ENCODE data around the gene PSD4.

The PSD4 gene

GRCh38 chr2:113203901-113204519 is 30.2 kb downstream of the PSD4 start:
- H3K4me3 ChIP-seq (ENCODE audit: severe bottlenecking) = no peak overlapping the region
- H3K4me1 ChIP-seq (ENCODE audit: insufficient read depth, poor library complexity, severe bottlenecking) = peaks cover 12% of the 10 kb centered on the region
- DNase-seq (ENCODE audit: low spot score) = no peak
- TF ChIP-seq CTCF (IDR thresholded peaks at IDR 0.05; ENCODE audit: poor library complexity, severe bottlenecking) = peak; percentile 86
- no peaks in the 10 kb centered on the region for H3K9me3 ChIP-seq (ENCODE audit: severe bottlenecking)
- H3K27me3 ChIP-seq (ENCODE audit: insufficient read depth, poor library complexity, severe bottlenecking) = no peaks in the 10 kb centered on the region
- H3K36me3 ChIP-seq (ENCODE audit: low read depth) = no peaks in the 10 kb centered on the region
- no peak overlapping the region for H3K27ac ChIP-seq (ENCODE audit: poor library complexity, severe bottlenecking)
- ATAC-seq (ENCODE audit: low read depth) = peak; percentile 62

DNA sequence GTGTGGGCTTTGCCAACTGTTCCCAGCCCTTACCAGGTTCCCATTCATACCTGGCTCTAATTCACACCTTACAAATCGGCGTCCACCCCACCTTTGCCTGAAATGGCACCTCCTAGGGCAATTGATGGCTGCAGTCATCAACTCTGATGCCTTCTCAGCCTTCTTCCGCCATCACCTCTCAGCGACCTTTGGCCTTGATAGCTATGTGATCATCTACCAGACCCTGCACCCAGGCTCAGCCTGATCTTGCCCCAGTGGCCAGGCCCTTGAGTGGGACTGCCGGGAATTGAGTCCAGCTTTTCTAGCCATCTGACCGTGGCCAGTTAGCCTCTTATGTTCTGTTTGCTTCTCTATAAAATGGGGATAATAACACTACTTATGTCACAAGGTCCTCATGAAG is 32.5 kb downstream of the PSD4 start:
- no peaks in the 10 kb centered on the region for H3K9me3 ChIP-seq (ENCODE audit: severe bottlenecking)
- DNase-seq (ENCODE audit: low spot score) = peak; percentile 18
- peaks cover 7% of the 10 kb centered on the region for H3K4me1 ChIP-seq (ENCODE audit: insufficient read depth, poor library complexity, severe bottlenecking)
- no peak for ATAC-seq (ENCODE audit: low read depth)
- H3K4me3 ChIP-seq (ENCODE audit: severe bottlenecking) = no peak overlapping the region
- H3K27me3 ChIP-seq (ENCODE audit: insufficient read depth, poor library complexity, severe bottlenecking) = no peaks in the 10 kb centered on the region
- no peaks in the 10 kb centered on the region for H3K36me3 ChIP-seq (ENCODE audit: low read depth)
- no peak for TF ChIP-seq CTCF (IDR thresholded peaks at IDR 0.05; ENCODE audit: poor library complexity, severe bottlenecking)
- H3K27ac ChIP-seq (ENCODE audit: poor library complexity, severe bottlenecking) = no peak overlapping the region

DNA sequence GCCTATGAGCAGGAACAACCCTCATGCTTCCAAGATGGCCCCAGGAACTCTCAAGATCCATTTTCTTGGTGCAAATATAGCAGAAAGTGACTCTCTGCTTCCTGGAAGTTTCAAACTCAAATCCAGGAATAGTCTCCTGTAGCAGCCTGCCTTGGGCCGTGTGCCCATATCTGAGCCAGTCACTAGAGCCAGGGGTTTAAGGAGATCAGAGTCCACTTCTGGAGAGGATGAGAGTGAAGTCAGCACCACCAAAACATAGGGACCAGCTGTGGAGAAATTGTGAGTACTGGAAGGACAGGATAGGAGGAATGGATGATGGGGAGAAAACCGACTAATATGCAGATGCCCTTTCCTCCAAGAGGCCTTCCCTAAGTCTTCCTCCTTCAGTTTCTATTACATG is 33.2 kb downstream of the PSD4 start:
- no peaks in the 10 kb centered on the region for H3K27me3 ChIP-seq (ENCODE audit: insufficient read depth, poor library complexity, severe bottlenecking)

DNA sequence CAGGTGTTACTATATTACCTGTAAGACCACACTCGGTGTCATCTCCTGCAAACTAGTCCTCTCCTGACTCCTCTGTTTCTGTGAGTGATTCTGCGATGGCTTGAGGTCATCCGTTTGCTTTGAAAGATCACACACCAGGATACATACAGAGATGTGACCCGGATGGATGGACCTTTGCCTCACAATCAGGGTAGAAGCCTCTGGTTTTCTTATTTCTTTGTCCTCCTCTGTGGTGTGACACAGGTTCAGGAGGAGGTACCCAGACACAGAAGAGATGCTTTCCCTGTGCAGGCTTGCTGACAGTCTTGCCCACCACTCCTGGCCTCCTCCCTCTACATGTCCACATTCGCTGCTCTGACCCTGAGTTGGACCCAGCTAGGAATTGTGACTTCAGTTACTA is 34.6 kb downstream of the PSD4 start:
- Histone ChIP-seq H3K27me3 (ENCODE audit: insufficient read depth, poor library complexity, severe bottlenecking) (no peaks in the 10 kb centered on the region), H3K4me3 (ENCODE audit: severe bottlenecking) (no peak overlapping the region), H3K9me3 (ENCODE audit: severe bottlenecking) (no peaks in the 10 kb centered on the region), H3K36me3 (ENCODE audit: low read depth) (no peaks in the 10 kb centered on the region), H3K4me1 (ENCODE audit: insufficient read depth, poor library complexity, severe bottlenecking) (peaks cover 14% of the 10 kb centered on the region), H3K27ac (ENCODE audit: poor library complexity, severe bottlenecking) (no peak overlapping the region)
- DNase-seq (ENCODE audit: low spot score) = no peak
- no peak for ATAC-seq (ENCODE audit: low read depth)
- TF ChIP-seq CTCF (IDR thresholded peaks at IDR 0.05; ENCODE audit: poor library complexity, severe bottlenecking) = no peak

More for the DNA sequence above, 33.2 kb downstream of the PSD4 start:
- H3K36me3 ChIP-seq (ENCODE audit: low read depth) = no peaks in the 10 kb centered on the region
- no peak overlapping the region for H3K4me3 ChIP-seq (ENCODE audit: severe bottlenecking)
- DNase-seq (ENCODE audit: low spot score) (peak; percentile 1), ATAC-seq (ENCODE audit: low read depth) (no peak)
- H3K4me1 ChIP-seq (ENCODE audit: insufficient read depth, poor library complexity, severe bottlenecking) = peaks cover 14% of the 10 kb centered on the region
- no peak overlapping the region for H3K27ac ChIP-seq (ENCODE audit: poor library complexity, severe bottlenecking)
- no peaks in the 10 kb centered on the region for H3K9me3 ChIP-seq (ENCODE audit: severe bottlenecking)
- no peak for TF ChIP-seq CTCF (IDR thresholded peaks at IDR 0.05; ENCODE audit: poor library complexity, severe bottlenecking)

- Histone ChIP-seq H3K4me1 (ENCODE audit: insufficient read depth, poor library complexity, severe bottlenecking) (peaks cover 14% of the 10 kb centered on the region), H3K27me3 (ENCODE audit: insufficient read depth, poor library complexity, severe bottlenecking) (no peaks in the 10 kb centered on the region), H3K27ac (ENCODE audit: poor library complexity, severe bottlenecking) (no peak overlapping the region), H3K9me3 (ENCODE audit: severe bottlenecking) (no peaks in the 10 kb centered on the region), H3K4me3 (ENCODE audit: severe bottlenecking) (no peak overlapping the region), H3K36me3 (ENCODE audit: low read depth) (no peaks in the 10 kb centered on the region)
- ATAC-seq (ENCODE audit: low read depth) = no peak
- TF ChIP-seq CTCF (IDR thresholded peaks at IDR 0.05; ENCODE audit: poor library complexity, severe bottlenecking) = no peak
- DNase-seq (ENCODE audit: low spot score) = no peak
Observed at GRCh38 chr2:113209011-113209645, 35.4 kb downstream of the PSD4 start.

All from RWPE2 (cell line).